ENCODE measurements around the gene C16orf96.

The C16orf96 gene

GRCh38 chr16:4637501-4638166 lies 81.5 kb downstream of the C16orf96 start:
- DNase-seq (ENCODE audit: insufficient read length, low spot score) = no peak

GRCh38 chr16:4639899-4640509 lies 83.9 kb downstream of the C16orf96 start:
- FAIRE-seq = peak; percentile 4

More at GRCh38 chr16:4637501-4638166, 81.5 kb downstream of the C16orf96 start:
- FAIRE-seq = no peak

GRCh38 chr16:4640572-4641305 lies 84.6 kb downstream of the C16orf96 start:
- DNase-seq (ENCODE audit: insufficient read length, low spot score) (no peak), FAIRE-seq (no peak)

More at GRCh38 chr16:4639899-4640509, 83.9 kb downstream of the C16orf96 start:
- no peak for DNase-seq (ENCODE audit: insufficient read length, low spot score)

GRCh38 chr16:4641306-4641687 lies 85.2 kb downstream of the C16orf96 start:
- FAIRE-seq (no peak), DNase-seq (ENCODE audit: insufficient read length, low spot score) (no peak)

- no peak for FAIRE-seq
These were observed 85.8 kb downstream of the C16orf96 start for GRCh38 chr16:4641895-4642294.

GRCh38 chr16:4646773-4647643 lies 90.9 kb downstream of the C16orf96 start:
- no peak for DNase-seq (ENCODE audit: insufficient read length, low spot score)
- FAIRE-seq = no peak

More at GRCh38 chr16:4641895-4642294, 85.8 kb downstream of the C16orf96 start:
- no peak for DNase-seq (ENCODE audit: insufficient read length, low spot score)

GRCh38 chr16:4647644-4647980 lies 91.5 kb downstream of the C16orf96 start:
- no peak for FAIRE-seq
- no peak for DNase-seq (ENCODE audit: insufficient read length, low spot score)

GRCh38 chr16:4648917-4649316 lies 92.8 kb downstream of the C16orf96 start:
- DNase-seq (ENCODE audit: insufficient read length, low spot score) (no peak), FAIRE-seq (no peak)

- FAIRE-seq = no peak
These were observed 93.8 kb downstream of the C16orf96 start for GRCh38 chr16:4649744-4650442.

More at GRCh38 chr16:4649744-4650442, 93.8 kb downstream of the C16orf96 start:
- no peak for DNase-seq (ENCODE audit: insufficient read length, low spot score)

All from HTR-8/SVneo (cell line).